RWPE2 (cell line): Measurements from ENCODE around the gene KIF26B.

Source experiments
- ATAC-seq: fragments of 200-7000 bp; cut with Tn5 transposase; 3 replicates; pipeline ENCODE4 v1.9.1; 2021; ENCODE audit warnings: low read depth
- DNase-seq: peaks from one replicate; pipeline ENCODE4 v3.0.0-alpha.2; 2020; ENCODE audit warnings: low spot score
- H3K27ac ChIP-seq: fragments of 450-650 bp; 2 replicates; pipeline ENCODE4 v1.5.1; 2017; ENCODE audit warnings: mild to moderate bottlenecking; ENCODE audit not compliant: poor library complexity, severe bottlenecking
- H3K27me3 ChIP-seq: fragments of 250-450 bp; sonication (Bioruptor Pico); 2 replicates; pipeline ENCODE4 v1.5.1; 2021; ENCODE audit warnings: mild to moderate bottlenecking, moderate library complexity; ENCODE audit not compliant: insufficient read depth, poor library complexity, severe bottlenecking
- H3K36me3 ChIP-seq: fragments of 250-450 bp; sonication (Bioruptor Pico); 2 replicates; pipeline ENCODE4 v1.5.1; 2020; ENCODE audit warnings: low read depth, mild to moderate bottlenecking, moderate library complexity
- H3K4me1 ChIP-seq: fragments of 250-450 bp; sonication (Bioruptor Pico); 2 replicates; pipeline ENCODE4 v1.5.1; 2021; ENCODE audit warnings: mild to moderate bottlenecking, moderate library complexity; ENCODE audit not compliant: insufficient read depth, poor library complexity, severe bottlenecking
- H3K4me3 ChIP-seq: fragments of 250-450 bp; sonication (Bioruptor Pico); 2 replicates; pipeline ENCODE4 v1.5.1; 2021; ENCODE audit warnings: mild to moderate bottlenecking, moderate library complexity; ENCODE audit not compliant: severe bottlenecking
- H3K9me3 ChIP-seq: fragments of 250-450 bp; sonication (Bioruptor Pico); 2 replicates; pipeline ENCODE4 v1.5.1; 2021; ENCODE audit warnings: mild to moderate bottlenecking, moderate library complexity; ENCODE audit not compliant: severe bottlenecking
- TF ChIP-seq, protein P1 (sequence below): fragments of 450-650 bp; IDR thresholded peaks from one replicate; pipeline ENCODE4 v1.5.1; 2017; ENCODE audit warnings: mild to moderate bottlenecking, moderate library complexity; ENCODE audit not compliant: poor library complexity, severe bottlenecking

The KIF26B gene

GRCh38 chr1:245195398-245195797, 40.6 kb downstream of the KIF26B start:
- no peak overlapping the region for H3K4me3 ChIP-seq
- H3K27ac ChIP-seq, result no peak overlapping the region
- no peak for DNase-seq
- no peaks in the 10 kb centered on the region for H3K9me3 ChIP-seq
- H3K4me1 ChIP-seq, result no peaks in the 10 kb centered on the region
- no peaks in the 10 kb centered on the region for H3K36me3 ChIP-seq
- no peaks in the 10 kb centered on the region for H3K27me3 ChIP-seq
- ATAC-seq, result no peak
- TF ChIP-seq, protein P1, sequence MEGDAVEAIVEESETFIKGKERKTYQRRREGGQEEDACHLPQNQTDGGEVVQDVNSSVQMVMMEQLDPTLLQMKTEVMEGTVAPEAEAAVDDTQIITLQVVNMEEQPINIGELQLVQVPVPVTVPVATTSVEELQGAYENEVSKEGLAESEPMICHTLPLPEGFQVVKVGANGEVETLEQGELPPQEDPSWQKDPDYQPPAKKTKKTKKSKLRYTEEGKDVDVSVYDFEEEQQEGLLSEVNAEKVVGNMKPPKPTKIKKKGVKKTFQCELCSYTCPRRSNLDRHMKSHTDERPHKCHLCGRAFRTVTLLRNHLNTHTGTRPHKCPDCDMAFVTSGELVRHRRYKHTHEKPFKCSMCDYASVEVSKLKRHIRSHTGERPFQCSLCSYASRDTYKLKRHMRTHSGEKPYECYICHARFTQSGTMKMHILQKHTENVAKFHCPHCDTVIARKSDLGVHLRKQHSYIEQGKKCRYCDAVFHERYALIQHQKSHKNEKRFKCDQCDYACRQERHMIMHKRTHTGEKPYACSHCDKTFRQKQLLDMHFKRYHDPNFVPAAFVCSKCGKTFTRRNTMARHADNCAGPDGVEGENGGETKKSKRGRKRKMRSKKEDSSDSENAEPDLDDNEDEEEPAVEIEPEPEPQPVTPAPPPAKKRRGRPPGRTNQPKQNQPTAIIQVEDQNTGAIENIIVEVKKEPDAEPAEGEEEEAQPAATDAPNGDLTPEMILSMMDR, result no peak

DNA sequence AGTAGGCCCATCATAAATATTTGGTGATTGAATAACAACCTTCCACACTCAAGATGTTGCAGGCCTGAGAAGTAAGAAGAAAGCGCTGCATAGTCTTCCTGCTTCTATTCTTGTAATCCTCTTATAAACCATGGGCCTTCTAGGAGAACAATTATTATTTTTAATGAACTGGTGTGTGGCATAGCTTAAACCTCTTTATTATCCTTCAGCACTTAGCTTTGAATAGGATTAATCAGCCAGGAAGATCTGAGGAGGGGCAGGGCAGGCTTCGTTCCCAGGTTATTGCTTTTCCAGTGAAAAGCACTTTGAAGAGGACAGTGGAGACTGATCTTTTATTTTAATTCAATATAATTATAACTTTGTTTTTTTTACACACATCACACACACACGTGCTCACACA, 42.3 kb downstream of the KIF26B start:
- H3K4me3 ChIP-seq, result no peak overlapping the region
- TF ChIP-seq, protein P1, result no peak
- no peaks in the 10 kb centered on the region for H3K27me3 ChIP-seq
- H3K4me1 ChIP-seq, result no peaks in the 10 kb centered on the region
- ATAC-seq (no peak), DNase-seq (no peak)
- no peaks in the 10 kb centered on the region for H3K9me3 ChIP-seq
- H3K36me3 ChIP-seq, result no peaks in the 10 kb centered on the region
- no peak overlapping the region for H3K27ac ChIP-seq

GRCh38 chr1:245197911-245198379, 43.2 kb downstream of the KIF26B start:
- no peak for DNase-seq
- Histone ChIP-seq H3K9me3 (no peaks in the 10 kb centered on the region), H3K36me3 (no peaks in the 10 kb centered on the region), H3K27ac (no peak overlapping the region), H3K4me1 (no peaks in the 10 kb centered on the region), H3K4me3 (no peak overlapping the region), H3K27me3 (no peaks in the 10 kb centered on the region)
- ATAC-seq, result no peak
- TF ChIP-seq, protein P1, result no peak

DNA sequence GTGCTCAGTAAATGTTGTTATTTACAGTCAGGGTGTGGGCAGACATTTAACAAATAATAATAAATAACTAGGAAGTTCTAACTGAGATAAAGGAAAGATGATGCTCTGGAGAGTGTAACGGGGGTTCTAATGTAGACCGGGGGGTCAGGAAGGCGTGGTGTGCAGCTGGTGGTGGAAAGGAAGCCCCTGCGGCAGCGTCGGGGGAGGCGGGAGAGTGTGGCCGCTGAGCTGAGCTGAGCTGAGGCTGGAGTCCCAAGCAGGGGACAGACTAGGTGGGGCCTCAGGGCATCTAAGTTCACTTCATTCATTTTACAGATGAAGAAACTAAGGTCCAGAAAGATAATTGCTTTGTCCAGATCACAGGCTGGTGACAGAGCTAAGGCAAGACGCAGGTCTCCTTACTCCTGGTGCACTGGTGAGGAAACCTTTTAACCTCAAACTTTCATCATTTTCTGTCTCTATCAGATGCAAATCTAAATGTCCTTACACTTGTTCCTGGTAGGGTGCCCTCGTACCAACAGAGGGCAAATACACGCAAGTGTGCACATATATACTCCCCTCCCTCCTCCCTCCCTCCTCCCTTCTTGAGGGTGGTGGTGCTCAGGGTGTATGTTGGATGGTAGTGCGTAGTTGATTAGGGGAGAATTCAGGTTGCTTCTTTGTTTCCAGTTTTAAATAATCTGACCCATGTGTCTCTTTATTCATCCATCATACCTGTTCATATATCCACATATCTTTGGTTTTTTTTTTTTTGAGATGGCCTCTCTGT, 44.1 kb downstream of the KIF26B start:
- no peak for ATAC-seq
- H3K4me1 ChIP-seq, result no peaks in the 10 kb centered on the region
- H3K36me3 ChIP-seq, result no peaks in the 10 kb centered on the region
- no peak overlapping the region for H3K4me3 ChIP-seq
- TF ChIP-seq, protein P1, result no peak
- H3K27ac ChIP-seq, result no peak overlapping the region
- no peaks in the 10 kb centered on the region for H3K9me3 ChIP-seq
- no peaks in the 10 kb centered on the region for H3K27me3 ChIP-seq
- no peak for DNase-seq

- Histone ChIP-seq H3K27ac (no peak overlapping the region), H3K36me3 (no peaks in the 10 kb centered on the region), H3K4me1 (no peaks in the 10 kb centered on the region), H3K9me3 (no peaks in the 10 kb centered on the region), H3K27me3 (no peaks in the 10 kb centered on the region), H3K4me3 (no peak overlapping the region)
- TF ChIP-seq, protein P1, result no peak
- DNase-seq, result no peak
- no peak for ATAC-seq
These were observed 45.4 kb downstream of the KIF26B start for GRCh38 chr1:245200146-245200545.
